SK-N-SH (cell line): Measurements from ENCODE around the gene FBXW8. TPM values are rescaled to one million over a fixed set of nuclear protein-coding genes. Genes with fewer than 3 reads are reported as not detected.

Experiments
- CTCF ChIA-PET: fragments of 300-600, 350-600 bp; formaldehyde crosslinking; extraction: SDS; loops from one replicate; lab custom pipeline; 2021; lab: Yijun Ruan, JAX
- POLR2A ChIA-PET: fragments of 350-600 bp; sonication (Branson Sonifier 250); formaldehyde crosslinking; extraction: SDS; loops from one replicate; lab custom pipeline; 2020; ENCODE audit warnings: antibody characterized with exemption, inconsistent platforms; lab: Yijun Ruan, JAX
- DNase-seq: peaks from one replicate; pipeline ENCODE4 v3.0.0; 2012
- H2AFZ ChIP-seq: fragments of 200-600 bp; sonication (generic); 2 replicates; pipeline ENCODE4 v1.8.1; 2016; ENCODE audit warnings: antibody characterized with exemption, mild to moderate bottlenecking, low read depth
- H3F3A ChIP-seq: fragments of 200-600 bp; sonication (generic); replicated peaks from 2 replicates; pipeline ENCODE3; 2016; ENCODE audit warnings: antibody characterized with exemption, mild to moderate bottlenecking; ENCODE audit not compliant: insufficient read depth
- H3K27ac ChIP-seq, 2 experiments: fragments of 200-500 bp in 1 of 2; fragments of 200-600 bp in 1 of 2; sonication (Bioruptor generic) in 1 of 2; sonication (generic), shearing (Covaris generic) in 1 of 2; 2 replicates each; pipeline versions ENCODE4 v1.5.1 to v1.6.1; 2014 to 2016; ENCODE audit warnings: low read depth in 2 of 2, inconsistent platforms in 1 of 2, low read length in 1 of 2, mild to moderate bottlenecking in 1 of 2, mixed read lengths in 1 of 2
- H3K27me3 ChIP-seq: fragments of 200-600 bp; sonication (generic), shearing (Covaris generic); 2 replicates; pipeline ENCODE4 v1.6.1; 2016; ENCODE audit warnings: mixed run types; ENCODE audit not compliant: insufficient read depth
- H3K36me3 ChIP-seq, 2 experiments: fragments of 200-500 bp in 1 of 2; fragments of 200-600 bp in 1 of 2; sonication (Bioruptor generic) in 1 of 2; sonication (generic) in 1 of 2; replicated peaks in 1 of 2; 2 replicates each; pipeline versions ENCODE3 to v1.5.1; 2014 to 2016; ENCODE audit warnings: low read length in 1 of 2, mild to moderate bottlenecking in 1 of 2; ENCODE audit not compliant: insufficient read depth in 2 of 2, control insufficient read depth in 1 of 2
- H3K4me1 ChIP-seq, 2 experiments: fragments of 200-500 bp in 1 of 2; fragments of 200-600 bp in 1 of 2; sonication (Bioruptor generic) in 1 of 2; sonication (generic), shearing (Covaris generic) in 1 of 2; 2 replicates each; pipeline versions ENCODE4 v1.5.1 to v1.6.1; 2014 to 2016; ENCODE audit warnings: low read depth in 1 of 2, low read length in 1 of 2, mixed run types in 1 of 2; ENCODE audit not compliant: insufficient read depth in 2 of 2, control insufficient read depth in 1 of 2
- H3K4me2 ChIP-seq: fragments of 200-600 bp; sonication (generic), shearing (Covaris generic); 2 replicates; pipeline ENCODE4 v1.6.1; 2017; ENCODE audit warnings: mixed run types
- H3K4me3 ChIP-seq, 2 experiments: fragments of 200-500 bp in 1 of 2; fragments of 200-600 bp in 1 of 2; sonication (Bioruptor generic) in 1 of 2; sonication (generic), shearing (Covaris generic) in 1 of 2; 2 replicates each; pipeline versions ENCODE4 v1.5.1 to v1.8.1; 2014 to 2016; ENCODE audit warnings: low read depth in 2 of 2, inconsistent platforms in 1 of 2, low read length in 1 of 2, mild to moderate bottlenecking in 1 of 2, mixed read lengths in 1 of 2, moderate library complexity in 1 of 2
- H3K79me2 ChIP-seq: fragments of 200-600 bp; sonication (generic); 2 replicates; pipeline ENCODE4 v1.8.1; 2017; ENCODE audit warnings: mild to moderate bottlenecking; ENCODE audit not compliant: insufficient read depth
- H3K9ac ChIP-seq: fragments of 200-600 bp; sonication (generic); 2 replicates; pipeline ENCODE4 v1.6.1; 2017; ENCODE audit warnings: mixed run types
- H3K9me2 ChIP-seq: fragments of 200-600 bp; sonication (generic); 2 replicates; pipeline ENCODE4 v1.6.1; 2017; ENCODE audit warnings: mixed run types
- H3K9me3 ChIP-seq: fragments of 200-600 bp; sonication (generic); 2 replicates; pipeline ENCODE4 v1.6.1; 2017; ENCODE audit warnings: mixed run types, mild to moderate bottlenecking, moderate library complexity
- H4K20me1 ChIP-seq: fragments of 200-600 bp; sonication (generic); 2 replicates; pipeline ENCODE4 v1.6.1; 2017; ENCODE audit warnings: mild to moderate bottlenecking, mixed run types; ENCODE audit not compliant: insufficient read depth
- ELF1 ChIP-seq: IDR thresholded peaks from 2 replicates; pipeline ENCODE4 v1.4.0; 2012
- EP300 ChIP-seq, 2 experiments: IDR thresholded peaks; 2 replicates each; pipeline versions ENCODE4 v1.4.0 to v1.6.1; 2012; ENCODE audit warnings: borderline replicate concordance in 1 of 2, low read depth in 1 of 2, low read length in 1 of 2
- FOSL2 ChIP-seq: IDR thresholded peaks from 2 replicates; pipeline ENCODE4 v1.4.0; 2012; ENCODE audit warnings: low read depth, mild to moderate bottlenecking, moderate library complexity, borderline replicate concordance
- FOXM1 ChIP-seq: IDR thresholded peaks from 2 replicates; pipeline ENCODE4 v1.4.0; 2012; ENCODE audit warnings: low read depth, mild to moderate bottlenecking
- GABPA ChIP-seq: IDR thresholded peaks from 2 replicates; pipeline ENCODE4 v1.4.0; 2012; ENCODE audit warnings: low read depth, mild to moderate bottlenecking
- MXI1 ChIP-seq: IDR thresholded peaks from 2 replicates; pipeline ENCODE4 v1.6.1; 2012; ENCODE audit warnings: mild to moderate bottlenecking, low read depth, low read length, improper control_type of control experiment
- NFIC ChIP-seq: IDR thresholded peaks from 2 replicates; pipeline ENCODE4 v1.4.0; 2012; ENCODE audit warnings: borderline replicate concordance
- POLR2AphosphoS5 ChIP-seq: IDR thresholded peaks from 2 replicates; pipeline ENCODE4 v1.6.1; 2012; ENCODE audit warnings: low read depth, low read length
- RAD21 ChIP-seq: IDR thresholded peaks from 2 replicates; pipeline ENCODE4 v1.6.1; 2012; ENCODE audit warnings: mild to moderate bottlenecking, low read length
- RXRA ChIP-seq: IDR thresholded peaks from 2 replicates; pipeline ENCODE4 v1.4.0; 2012; ENCODE audit warnings: low read depth, mild to moderate bottlenecking, borderline replicate concordance
- SMC3 ChIP-seq: IDR thresholded peaks from 2 replicates; pipeline ENCODE4 v1.6.1; 2012; ENCODE audit warnings: low read depth, low read length, improper control_type of control experiment
- TEAD4 ChIP-seq: IDR thresholded peaks from 2 replicates; pipeline ENCODE4 v1.4.0; 2012; ENCODE audit warnings: mild to moderate bottlenecking, borderline replicate concordance; ENCODE audit not compliant: insufficient read depth
- WGBS: methylation state at CpG from one replicate; pipeline ENCODE4 v1.1.6; 2017; ENCODE audit warnings: low lambda C conversion rate; 5-methylcytosine and 5-hydroxymethylcytosine counted together
- polyA plus RNA-seq, 3 experiments: library from polyadenylated mRNA; depleted of rRNA; stranded (reverse); fragments of >200 nt; gene quantifications; 2 replicates each; pipeline ENCODE4 v1.2.3, GENCODE V29; 2012
- TF ChIP-seq, protein P1 (sequence below): IDR thresholded peaks from 2 replicates; pipeline ENCODE4 v1.4.0; 2012; ENCODE audit warnings: low read depth, borderline replicate concordance
- TF ChIP-seq, protein P2 (sequence below): IDR thresholded peaks from 2 replicates; pipeline ENCODE4 v1.4.0; 2012; ENCODE audit warnings: low read depth
- TF ChIP-seq, protein P3 (sequence below): fragments of 200-600 bp; sonication (generic); IDR thresholded peaks from 2 replicates; pipeline ENCODE4 v1.6.1; 2017; ENCODE audit warnings: antibody characterized with exemption, mild to moderate bottlenecking, moderate library complexity

FBXW8 gene
- polyA plus RNA-seq, 1 of the 3 experiments (the other 2 are of a cell fraction): 15.6 TPM

DNA sequence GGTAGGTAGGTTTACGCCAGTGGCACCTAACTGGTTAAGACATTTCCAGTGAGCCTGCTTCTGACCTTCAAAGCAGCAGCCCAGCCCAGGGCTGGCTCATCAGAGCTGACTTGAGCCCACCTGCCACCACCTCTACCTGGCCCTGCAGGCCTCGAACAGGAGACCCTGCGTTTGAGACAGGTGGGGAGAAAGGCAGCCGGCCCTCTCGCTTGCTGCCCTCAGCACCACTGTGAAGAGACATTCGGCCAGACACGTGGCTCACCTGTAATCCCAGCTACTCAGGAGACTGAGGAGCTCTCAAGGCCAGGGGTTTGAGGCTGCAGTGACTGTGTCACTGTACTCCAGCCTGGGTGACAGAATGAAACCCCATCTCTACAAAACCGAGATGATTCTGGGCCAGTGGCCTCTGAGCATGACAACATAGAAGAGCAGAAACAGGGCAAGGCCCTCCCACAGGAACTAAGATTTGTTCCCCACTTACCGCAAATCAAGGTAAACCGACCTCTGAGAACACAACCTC, 114.3 kb downstream of the FBXW8 start (continued):
- TF ChIP-seq, protein P1, sequence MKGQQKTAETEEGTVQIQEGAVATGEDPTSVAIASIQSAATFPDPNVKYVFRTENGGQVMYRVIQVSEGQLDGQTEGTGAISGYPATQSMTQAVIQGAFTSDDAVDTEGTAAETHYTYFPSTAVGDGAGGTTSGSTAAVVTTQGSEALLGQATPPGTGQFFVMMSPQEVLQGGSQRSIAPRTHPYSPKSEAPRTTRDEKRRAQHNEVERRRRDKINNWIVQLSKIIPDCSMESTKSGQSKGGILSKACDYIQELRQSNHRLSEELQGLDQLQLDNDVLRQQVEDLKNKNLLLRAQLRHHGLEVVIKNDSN: no peak
- no peak for TF ChIP-seq FOSL2

DNA sequence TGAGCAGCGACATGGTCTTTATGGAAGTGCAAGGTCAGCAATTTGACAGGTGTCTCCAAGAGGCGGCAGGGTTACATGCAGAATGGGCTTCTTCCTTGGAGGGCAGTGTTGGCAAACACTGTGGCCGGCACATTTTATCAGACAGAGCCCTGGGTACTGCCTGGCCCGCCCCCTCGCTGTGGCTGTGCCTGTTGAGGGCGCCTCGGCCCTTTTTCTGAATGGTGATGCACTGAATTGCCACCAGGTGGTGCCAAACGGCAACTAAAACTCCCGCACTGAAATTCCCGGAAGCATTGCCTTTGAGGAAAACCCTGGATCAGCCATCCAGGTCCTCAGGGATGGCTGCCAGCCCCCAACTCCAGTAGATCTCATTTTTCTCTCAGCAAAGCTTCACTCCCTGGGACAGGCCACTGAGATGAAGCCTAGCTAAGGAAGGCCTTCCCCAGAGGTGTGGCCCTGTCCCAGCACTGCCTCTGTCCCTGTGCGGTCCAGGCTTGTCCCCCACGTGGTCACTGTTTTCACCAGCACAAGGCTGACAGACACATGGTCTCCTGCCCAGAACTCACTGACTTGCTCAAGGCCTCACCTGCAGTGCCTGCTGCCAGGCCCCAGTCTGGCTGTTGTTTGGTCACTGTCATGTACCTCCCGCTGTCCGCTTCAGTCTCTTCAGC, 114.9 kb downstream of the FBXW8 start:
- Histone ChIP-seq H3K9ac (no peak overlapping the region), H3K27ac (peak overlapping the region in 1 of 2 experiments; percentile 51; a peak in 1 of 4 replicates), H2AFZ (no peak overlapping the region), H3K4me3 (no peak overlapping the region; a peak in 1 of 4 replicates), H4K20me1 (no peaks in the 10 kb centered on the region)
- peak; percentile 67 for TF ChIP-seq ELF1
- TF ChIP-seq, protein P2, sequence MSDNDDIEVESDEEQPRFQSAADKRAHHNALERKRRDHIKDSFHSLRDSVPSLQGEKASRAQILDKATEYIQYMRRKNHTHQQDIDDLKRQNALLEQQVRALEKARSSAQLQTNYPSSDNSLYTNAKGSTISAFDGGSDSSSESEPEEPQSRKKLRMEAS: 0 out of 2 replicates have a peak, but pooled peaks have one; percentile 13
- no peak for TF ChIP-seq NFIC
- TF ChIP-seq SMC3: peak; percentile 86
- peak; percentile 90 for TF ChIP-seq RAD21
- TF ChIP-seq GABPA: no peak
- peak; percentile 42; the same call in 1 of the 2 replicates for TF ChIP-seq MXI1
- TF ChIP-seq, protein P3, sequence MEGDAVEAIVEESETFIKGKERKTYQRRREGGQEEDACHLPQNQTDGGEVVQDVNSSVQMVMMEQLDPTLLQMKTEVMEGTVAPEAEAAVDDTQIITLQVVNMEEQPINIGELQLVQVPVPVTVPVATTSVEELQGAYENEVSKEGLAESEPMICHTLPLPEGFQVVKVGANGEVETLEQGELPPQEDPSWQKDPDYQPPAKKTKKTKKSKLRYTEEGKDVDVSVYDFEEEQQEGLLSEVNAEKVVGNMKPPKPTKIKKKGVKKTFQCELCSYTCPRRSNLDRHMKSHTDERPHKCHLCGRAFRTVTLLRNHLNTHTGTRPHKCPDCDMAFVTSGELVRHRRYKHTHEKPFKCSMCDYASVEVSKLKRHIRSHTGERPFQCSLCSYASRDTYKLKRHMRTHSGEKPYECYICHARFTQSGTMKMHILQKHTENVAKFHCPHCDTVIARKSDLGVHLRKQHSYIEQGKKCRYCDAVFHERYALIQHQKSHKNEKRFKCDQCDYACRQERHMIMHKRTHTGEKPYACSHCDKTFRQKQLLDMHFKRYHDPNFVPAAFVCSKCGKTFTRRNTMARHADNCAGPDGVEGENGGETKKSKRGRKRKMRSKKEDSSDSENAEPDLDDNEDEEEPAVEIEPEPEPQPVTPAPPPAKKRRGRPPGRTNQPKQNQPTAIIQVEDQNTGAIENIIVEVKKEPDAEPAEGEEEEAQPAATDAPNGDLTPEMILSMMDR: peak; percentile 86
- TF ChIP-seq, all 33 proteins: peak for 6
- Histone ChIP-seq H3F3A (no peaks in the 10 kb centered on the region), H3K27me3 (no peaks in the 10 kb centered on the region), H3K9me2 (no peaks in the 10 kb centered on the region), H3K4me1 (peaks cover 0 to 19% of the 10 kb centered on the region in 2 experiments; a peak in 1 of 4 replicates), H3K79me2 (peaks cover 4% of the 10 kb centered on the region; the same call in 1 of the 2 replicates), H3K9me3 (no peaks in the 10 kb centered on the region), H3K36me3 (peaks cover 18 to 80% of the 10 kb centered on the region in 2 experiments), H3K4me2 (no peak overlapping the region)
- DNase-seq: peak; percentile 87
- 35% methylated on average over 9 of the region's 14 CpGs for WGBS
- POLR2A ChIA-PET: no interaction called here
- CTCF ChIA-PET: interaction anchor here (0.7 to 7.7 kb wide), 17 partner anchors 8 to 149 kb away, joined by 3 to 96 read pairs (median 3); partner anchors contain the start of gene TESC

DNA sequence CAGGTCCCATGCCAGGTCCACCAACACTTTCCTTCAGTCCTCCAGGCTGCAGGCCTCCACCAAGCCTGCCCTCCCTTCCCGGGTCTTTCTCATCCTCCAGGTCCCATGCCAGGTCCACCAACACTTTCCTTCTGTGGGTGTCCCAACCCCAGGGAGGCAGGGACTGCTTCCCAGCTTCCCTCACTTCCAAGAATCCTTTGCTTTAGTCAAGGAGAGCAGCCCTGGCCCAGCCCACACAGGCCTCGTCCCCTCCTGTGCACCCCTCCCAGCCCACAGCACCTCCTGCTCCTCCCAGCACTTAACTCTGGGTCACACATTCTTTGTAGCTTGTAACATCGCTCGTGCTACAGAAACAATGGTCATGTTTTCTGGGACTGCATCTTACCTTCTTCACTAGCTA, 115.6 kb downstream of the FBXW8 start:
- Histone ChIP-seq H3K4me3 (no peak overlapping the region), H3K9ac (no peak overlapping the region), H3F3A (no peaks in the 10 kb centered on the region), H3K27ac (no peak overlapping the region), H3K27me3 (no peaks in the 10 kb centered on the region), H3K79me2 (peaks cover 4% of the 10 kb centered on the region; the same call in 1 of the 2 replicates), H3K36me3 (peaks cover 24 to 78% of the 10 kb centered on the region in 2 experiments), H2AFZ (no peak overlapping the region), H3K9me2 (no peaks in the 10 kb centered on the region), H3K4me2 (no peak overlapping the region), H3K9me3 (no peaks in the 10 kb centered on the region), H4K20me1 (no peaks in the 10 kb centered on the region), H3K4me1 (peaks cover 0 to 15% of the 10 kb centered on the region in 2 experiments; a peak in 1 of 4 replicates)
- TF ChIP-seq MXI1 (no peak), EP300 (IDR thresholded peaks at IDR 0.05; ENCODE audit: borderline replicate concordance in 1 of 2, low read depth in 1 of 2, low read length in 1 of 2) (no peak), RXRA (no peak), TEAD4 (no peak), POLR2AphosphoS5 (no peak), FOSL2 (no peak), FOXM1 (no peak)
- 96% methylated on average over 4 of the region's 4 CpGs for WGBS
- ChIA-PET CTCF (interaction anchor here (0.7 to 7.7 kb wide), 16 partner anchors 8 to 323 kb away, joined by 3 to 96 read pairs (median 4); partner anchors contain the start of gene TESC), POLR2A (no interaction called here)
- no peak for DNase-seq
